GM12892 (cell line): ENCODE results near the gene KANK4.

Experiments used
- POLR2AphosphoS5 ChIP-seq: IDR thresholded peaks from 2 replicates; pipeline ENCODE4 v1.6.1; 2011; ENCODE audit warnings: low read depth, low read length, control low read depth
- TAF1 ChIP-seq: IDR thresholded peaks from 2 replicates; pipeline ENCODE4 v1.6.1; 2011; ENCODE audit warnings: low read depth, mild to moderate bottlenecking, control low read depth, low read length, borderline replicate concordance

- TF ChIP-seq TAF1 = no peak
- TF ChIP-seq POLR2AphosphoS5 = no peak
Observed at GRCh38 chr1:62213075-62213914, 105.9 kb downstream of the KANK4 start.
